ENCODE measurements around the gene LITAF. TPM values are rescaled to one million over a fixed set of nuclear protein-coding genes. Genes with fewer than 3 reads are reported as not detected.
"Not testable (repeated sequence)": the region's sequence is repeated elsewhere in the genome, so short reads cannot be mapped to it uniquely, and the experiment has no call there.

Gene LITAF
- total and polyA plus RNA-seq, 3 donors from 2014 or later = 9.9 to 31.5 (median 13.6) TPM

DNA sequence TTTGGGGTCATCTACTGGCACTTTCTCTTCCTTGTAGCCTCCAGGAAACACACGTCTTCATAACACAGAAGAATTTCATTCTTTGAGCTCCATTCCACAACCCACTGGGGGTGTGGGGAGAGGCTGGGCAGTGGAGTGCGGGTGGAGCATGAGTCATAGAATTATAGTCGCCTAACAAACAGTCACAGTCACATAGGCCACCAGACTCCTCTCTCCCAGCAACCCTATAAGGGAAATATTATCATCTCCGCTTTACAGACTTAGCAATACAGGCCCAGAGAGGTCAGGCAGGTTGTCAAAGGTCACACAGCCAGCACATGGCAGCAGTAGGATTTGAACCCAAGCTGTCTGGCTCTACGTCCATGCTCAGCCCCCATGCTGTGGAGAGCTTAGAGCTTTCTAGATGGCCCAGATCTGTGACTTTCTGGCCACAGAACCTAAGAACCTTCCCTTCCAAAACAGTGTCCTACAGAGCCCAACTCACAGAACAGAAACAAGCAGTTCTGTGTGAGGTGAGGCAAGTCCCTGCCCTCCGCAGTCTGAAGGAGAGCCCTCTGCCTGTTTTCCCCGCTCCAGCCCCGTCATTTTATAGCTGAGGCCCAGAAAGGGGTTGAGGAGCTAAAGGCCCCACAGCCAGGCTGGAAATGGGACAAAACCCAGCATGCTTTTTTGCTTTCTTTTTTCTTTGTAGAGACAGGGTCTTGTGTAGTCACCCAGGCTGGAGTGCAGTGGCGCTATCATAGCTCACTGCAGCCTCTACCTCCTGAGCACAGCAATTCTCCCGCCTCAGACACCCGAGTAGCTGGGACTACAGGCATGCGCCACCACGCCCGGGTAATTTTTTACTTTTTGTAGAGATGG is 10.7 kb upstream of the LITAF start:
- H3K9me3 ChIP-seq = no peaks in the 10 kb centered on the region
- intact Hi-C loops (cut with DNase I; ENCODE audit: low total_unique reads) = no loop called here
- TF ChIP-seq POLR2A (IDR thresholded peaks at IDR 0.05) = no peak
- TF ChIP-seq, protein P1, sequence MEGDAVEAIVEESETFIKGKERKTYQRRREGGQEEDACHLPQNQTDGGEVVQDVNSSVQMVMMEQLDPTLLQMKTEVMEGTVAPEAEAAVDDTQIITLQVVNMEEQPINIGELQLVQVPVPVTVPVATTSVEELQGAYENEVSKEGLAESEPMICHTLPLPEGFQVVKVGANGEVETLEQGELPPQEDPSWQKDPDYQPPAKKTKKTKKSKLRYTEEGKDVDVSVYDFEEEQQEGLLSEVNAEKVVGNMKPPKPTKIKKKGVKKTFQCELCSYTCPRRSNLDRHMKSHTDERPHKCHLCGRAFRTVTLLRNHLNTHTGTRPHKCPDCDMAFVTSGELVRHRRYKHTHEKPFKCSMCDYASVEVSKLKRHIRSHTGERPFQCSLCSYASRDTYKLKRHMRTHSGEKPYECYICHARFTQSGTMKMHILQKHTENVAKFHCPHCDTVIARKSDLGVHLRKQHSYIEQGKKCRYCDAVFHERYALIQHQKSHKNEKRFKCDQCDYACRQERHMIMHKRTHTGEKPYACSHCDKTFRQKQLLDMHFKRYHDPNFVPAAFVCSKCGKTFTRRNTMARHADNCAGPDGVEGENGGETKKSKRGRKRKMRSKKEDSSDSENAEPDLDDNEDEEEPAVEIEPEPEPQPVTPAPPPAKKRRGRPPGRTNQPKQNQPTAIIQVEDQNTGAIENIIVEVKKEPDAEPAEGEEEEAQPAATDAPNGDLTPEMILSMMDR (IDR thresholded peaks at IDR 0.05) = no peak
- H3K27me3 ChIP-seq = no peaks in the 10 kb centered on the region
- DNase-seq = no peak
- H3K27ac ChIP-seq = no peak overlapping the region
- H3K36me3 ChIP-seq (ENCODE audit: low read depth, missing control alignments) = no peaks in the 10 kb centered on the region
- 79 to 87% methylated on average over 14 of the region's 14 CpGs for WGBS, 2 donors
- no peak overlapping the region for H3K4me3 ChIP-seq
- peaks cover 3% of the 10 kb centered on the region for H3K4me1 ChIP-seq

DNA sequence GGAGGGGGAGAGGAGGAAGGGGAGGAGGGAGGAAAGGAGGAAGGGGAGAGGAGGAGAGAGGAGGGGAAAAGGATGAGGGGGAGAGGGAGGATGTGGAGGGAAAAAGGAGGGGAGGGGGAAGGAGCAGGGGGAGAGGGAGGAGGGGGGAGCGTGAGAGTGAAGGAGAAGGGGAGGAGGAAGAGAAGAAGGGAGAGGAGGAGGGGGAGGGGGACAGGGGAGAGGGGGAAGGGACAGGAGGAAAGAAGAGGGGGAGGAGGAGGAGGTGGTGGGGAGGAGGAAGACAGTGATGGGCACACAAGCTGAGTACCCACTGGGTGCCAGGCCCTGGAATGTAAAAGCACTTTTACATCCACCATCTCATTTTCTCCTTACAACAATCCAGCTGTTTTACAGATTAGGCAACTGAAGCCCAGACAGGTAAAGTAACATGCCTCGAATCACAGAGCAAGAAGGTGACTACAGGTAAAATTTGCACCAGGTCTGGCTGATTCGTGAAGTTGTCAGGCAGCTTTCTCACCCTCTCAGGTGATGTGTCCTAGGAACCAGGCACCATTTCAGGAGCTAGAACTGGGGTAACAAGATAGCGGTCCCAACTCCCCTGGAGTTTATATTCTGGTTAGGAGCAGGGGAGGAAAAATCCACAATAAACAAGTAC is 10.0 kb upstream of the LITAF start:
- DNase-seq = no peak
- Histone ChIP-seq H3K36me3 (ENCODE audit: low read depth, missing control alignments) (no peaks in the 10 kb centered on the region), H3K4me3 (no peak overlapping the region), H3K27ac (no peak overlapping the region), H3K9me3 (no peaks in the 10 kb centered on the region), H3K4me1 (peaks cover 3% of the 10 kb centered on the region), H3K27me3 (no peaks in the 10 kb centered on the region)
- WGBS, 2 donors = 85 to 98% methylated on average over 4 of the region's 4 CpGs
- intact Hi-C loops (cut with DNase I; ENCODE audit: low total_unique reads) = no loop called here
- no peak for TF ChIP-seq POLR2A (IDR thresholded peaks at IDR 0.05)
- TF ChIP-seq, protein P1 (IDR thresholded peaks at IDR 0.05) = no peak

- Histone ChIP-seq H3K4me1 (peaks cover 3% of the 10 kb centered on the region), H3K27me3 (no peaks in the 10 kb centered on the region), H3K9me3 (no peaks in the 10 kb centered on the region), H3K36me3 (ENCODE audit: low read depth, missing control alignments) (no peaks in the 10 kb centered on the region), H3K27ac (no peak overlapping the region), H3K4me3 (no peak overlapping the region)
- intact Hi-C loops (cut with DNase I; ENCODE audit: low total_unique reads) = no loop called here
- 84 to 86% methylated on average over 3 of the region's 3 CpGs for WGBS, 2 donors
- DNase-seq = no peak
- TF ChIP-seq, protein P1 (IDR thresholded peaks at IDR 0.05) = no peak
- TF ChIP-seq POLR2A (IDR thresholded peaks at IDR 0.05) = no peak
These were observed 6.9 kb upstream of the LITAF start for GRCh38 chr16:11593581-11593980.

DNA sequence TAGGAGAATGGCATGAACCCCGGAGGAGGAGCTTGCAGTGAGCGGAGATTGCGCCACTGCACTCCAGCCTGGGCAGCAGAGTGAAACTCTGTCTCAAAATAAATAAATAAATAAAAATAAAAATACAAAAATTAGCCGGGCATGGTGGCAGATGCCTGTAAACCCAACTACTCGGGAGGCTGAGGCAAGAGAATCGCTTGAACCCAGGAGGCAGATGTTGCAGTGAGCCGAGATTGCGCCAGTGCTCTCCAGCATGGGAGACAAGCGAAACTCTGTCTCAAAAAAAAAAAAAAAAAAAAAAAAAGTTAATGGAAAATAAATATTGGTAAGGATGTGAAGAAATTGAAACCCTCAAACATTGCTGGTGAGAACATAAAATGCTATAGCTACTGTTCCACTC is 6.4 kb upstream of the LITAF start:
- H3K9me3 ChIP-seq; H3K4me1 ChIP-seq; H3K27me3 ChIP-seq; H3K36me3 ChIP-seq (ENCODE audit: low read depth, missing control alignments); H3K27ac ChIP-seq; H3K4me3 ChIP-seq; intact Hi-C loops (cut with DNase I; ENCODE audit: low total_unique reads); DNase-seq: not testable (repeated sequence)
- WGBS, 2 donors = 90 to 97% methylated on average over 9 of the region's 9 CpGs

DNA sequence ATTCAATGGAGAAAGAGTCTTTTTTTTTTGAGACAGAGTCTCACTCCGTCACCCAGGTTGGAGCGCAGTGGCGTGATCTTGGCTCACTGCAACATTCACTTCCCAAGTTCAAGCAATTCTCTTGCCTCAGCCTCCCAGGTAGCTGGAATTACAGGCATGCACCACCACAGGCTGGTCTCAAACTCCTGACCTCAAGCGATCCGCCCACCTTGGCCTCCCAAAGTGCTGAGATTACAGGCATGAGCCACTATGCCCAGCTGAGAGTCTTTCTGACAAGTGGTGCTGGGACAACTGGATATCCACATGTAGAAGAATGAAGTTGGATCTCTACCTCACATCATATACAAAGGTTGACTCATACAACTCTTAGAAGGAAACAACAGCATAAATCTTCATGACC is 4.9 kb upstream of the LITAF start:
- H3K4me1 ChIP-seq; intact Hi-C loops (cut with DNase I; ENCODE audit: low total_unique reads); H3K27ac ChIP-seq; H3K9me3 ChIP-seq; H3K27me3 ChIP-seq; H3K4me3 ChIP-seq; DNase-seq; H3K36me3 ChIP-seq (ENCODE audit: low read depth, missing control alignments): not testable (repeated sequence)
- 83 to 98% methylated on average over 5 of the region's 5 CpGs for WGBS, 2 donors

Data from testis (tissue), 3 donors.